Activated naive CD8-positive, alpha-beta T cell treated with anti-CD3 and anti-CD28 coated beads, Interleukin-2, amount 50 U/mL, for 24 hours (primary cell): ENCODE results near the gene PCDHGA9.
"Not testable (repeated sequence)": the region's sequence is repeated elsewhere in the genome, so short reads cannot be mapped to it uniquely, and the experiment has no call there.

ENCODE experiments used
- ATAC-seq: fragments of 150-1000 bp; cut with Tn5 transposase; one replicate; pipeline ENCODE4 v1.10.0; 2021
- DNase-seq: peaks from one replicate; pipeline ENCODE4 v3.0.0; 2021
- H3K27ac Mint-ChIP-seq: one replicate; pipeline ENCODE4 v1.8.0; 2021; ENCODE audit warnings: mild to moderate bottlenecking, mixed read lengths
- H3K27me3 Mint-ChIP-seq: one replicate; pipeline ENCODE4 v1.8.0; 2021; ENCODE audit warnings: mixed read lengths
- H3K36me3 Mint-ChIP-seq: one replicate; pipeline ENCODE4 v1.8.0; 2021; ENCODE audit warnings: low read depth, mixed read lengths
- H3K4me1 Mint-ChIP-seq: one replicate; pipeline ENCODE4 v1.8.0; 2021; ENCODE audit warnings: mixed read lengths
- H3K4me3 Mint-ChIP-seq: one replicate; pipeline ENCODE4 v1.8.0; 2021; ENCODE audit warnings: mild to moderate bottlenecking, moderate library complexity, mixed read lengths
- H3K9me3 Mint-ChIP-seq: one replicate; pipeline ENCODE4 v1.8.0; 2021; ENCODE audit warnings: mixed read lengths

PCDHGA9 gene

DNA sequence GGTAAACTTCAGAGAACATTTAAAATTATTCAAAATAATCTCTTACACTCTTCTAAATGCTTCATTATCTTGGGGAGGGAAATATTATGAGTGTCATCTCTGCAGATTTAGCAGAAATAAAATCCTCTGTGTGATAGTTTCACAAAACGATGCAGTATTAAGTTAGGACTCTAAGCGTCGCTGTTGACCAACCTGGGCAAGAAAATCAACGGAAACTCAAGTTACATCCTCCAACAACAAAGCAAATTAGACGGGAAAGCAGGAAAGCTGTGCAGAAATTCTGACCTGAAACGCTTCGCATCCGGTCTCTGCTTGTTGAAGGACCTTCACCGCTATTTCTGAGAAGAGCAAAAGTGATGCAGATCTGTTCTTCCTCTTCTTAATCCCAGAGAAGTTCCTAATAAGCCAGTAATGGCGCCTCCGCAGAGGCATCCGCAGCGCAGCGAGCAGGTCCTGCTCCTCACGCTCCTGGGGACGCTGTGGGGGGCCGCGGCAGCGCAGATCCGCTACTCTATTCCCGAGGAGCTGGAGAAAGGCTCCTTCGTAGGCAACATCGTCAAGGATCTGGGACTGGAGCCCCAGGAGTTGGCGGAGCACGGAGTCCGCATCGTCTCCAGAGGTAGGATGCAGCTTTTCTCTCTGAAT is 28.8 kb upstream of the PCDHGA9 start, which contains the start of gene PCDHGA6:
Gene PCDHGA6, plus strand, starts transcription at position 219 of the 645 bp plus-strand sequence. Its CDS starts 193 bp downstream, at position 412.
- peaks cover 48% of the 10 kb centered on the region for H3K9me3 Mint-ChIP-seq
- no peak for DNase-seq
- no peak within 1 kb of the TSS for H3K4me3 Mint-ChIP-seq

DNA sequence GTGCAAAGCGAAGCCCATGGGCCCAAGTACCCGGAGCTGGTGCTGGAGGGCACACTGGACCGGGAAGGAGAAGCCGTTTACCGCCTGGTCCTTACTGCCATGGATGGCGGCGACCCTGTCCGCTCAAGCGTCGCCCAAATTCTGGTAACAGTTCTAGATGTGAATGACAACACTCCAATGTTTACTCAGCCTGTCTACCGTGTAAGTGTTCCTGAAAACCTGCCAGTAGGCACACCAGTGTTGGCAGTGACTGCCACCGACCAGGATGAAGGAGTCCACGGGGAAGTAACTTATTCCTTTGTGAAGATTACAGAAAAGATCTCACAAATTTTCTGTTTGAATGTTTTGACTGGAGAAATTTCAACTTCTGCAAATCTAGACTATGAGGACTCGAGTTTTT is 28.0 kb upstream of the PCDHGA9 start:
- Mint-ChIP-seq H3K27ac (no peak overlapping the region), H3K36me3 (peaks cover 33% of the 10 kb centered on the region), H3K4me3 (no peak overlapping the region), H3K4me1 (peaks cover 2% of the 10 kb centered on the region), H3K27me3 (peaks cover 66% of the 10 kb centered on the region), H3K9me3 (peaks cover 53% of the 10 kb centered on the region)
- DNase-seq = no peak
- no peak for ATAC-seq

More for the DNA sequence above, 28.8 kb upstream of the PCDHGA9 start, which contains the start of gene PCDHGA6:
- H3K27ac Mint-ChIP-seq = no peak within 1 kb of the TSS
- ATAC-seq = no peak
- peaks cover 33% of the 10 kb centered on the region for H3K36me3 Mint-ChIP-seq
- peaks cover 65% of the 10 kb centered on the region for H3K27me3 Mint-ChIP-seq
- H3K4me1 Mint-ChIP-seq = peaks cover 2% of the 10 kb centered on the region

DNA sequence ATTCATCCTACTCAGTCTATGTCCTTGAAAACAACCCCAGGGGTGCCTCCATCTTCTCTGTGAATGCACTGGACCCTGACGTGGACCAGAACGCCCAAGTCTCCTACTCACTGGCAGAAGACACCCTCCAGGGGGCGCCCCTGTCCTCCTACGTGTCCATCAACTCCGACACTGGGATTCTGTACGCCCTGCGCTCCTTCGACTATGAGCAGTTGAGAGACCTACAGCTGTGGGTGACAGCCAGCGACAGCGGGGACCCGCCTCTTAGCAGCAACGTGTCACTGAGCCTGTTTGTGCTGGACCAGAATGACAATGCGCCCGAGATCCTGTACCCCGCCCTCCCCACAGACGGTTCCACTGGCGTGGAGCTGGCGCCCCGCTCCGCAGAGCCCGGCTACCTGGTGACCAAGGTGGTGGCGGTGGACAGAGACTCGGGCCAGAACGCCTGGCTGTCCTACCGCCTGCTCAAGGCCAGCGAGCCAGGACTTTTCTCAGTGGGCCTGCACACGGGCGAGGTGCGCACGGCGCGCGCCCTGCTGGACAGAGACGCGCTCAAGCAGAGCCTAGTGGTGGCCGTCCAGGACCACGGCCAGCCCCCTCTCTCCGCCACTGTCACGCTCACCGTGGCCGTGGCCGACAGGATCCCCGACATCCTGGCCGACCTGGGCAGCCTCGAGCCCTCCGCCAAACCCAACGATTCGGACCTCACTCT is 27.0 kb upstream of the PCDHGA9 start:
- not testable (repeated sequence) for H3K4me3 Mint-ChIP-seq, H3K4me1 Mint-ChIP-seq, ATAC-seq, DNase-seq, H3K27ac Mint-ChIP-seq
- Mint-ChIP-seq H3K9me3 (peaks cover 52% of the 10 kb centered on the region), H3K36me3 (peaks cover 33% of the 10 kb centered on the region), H3K27me3 (peaks cover 63% of the 10 kb centered on the region)

DNA sequence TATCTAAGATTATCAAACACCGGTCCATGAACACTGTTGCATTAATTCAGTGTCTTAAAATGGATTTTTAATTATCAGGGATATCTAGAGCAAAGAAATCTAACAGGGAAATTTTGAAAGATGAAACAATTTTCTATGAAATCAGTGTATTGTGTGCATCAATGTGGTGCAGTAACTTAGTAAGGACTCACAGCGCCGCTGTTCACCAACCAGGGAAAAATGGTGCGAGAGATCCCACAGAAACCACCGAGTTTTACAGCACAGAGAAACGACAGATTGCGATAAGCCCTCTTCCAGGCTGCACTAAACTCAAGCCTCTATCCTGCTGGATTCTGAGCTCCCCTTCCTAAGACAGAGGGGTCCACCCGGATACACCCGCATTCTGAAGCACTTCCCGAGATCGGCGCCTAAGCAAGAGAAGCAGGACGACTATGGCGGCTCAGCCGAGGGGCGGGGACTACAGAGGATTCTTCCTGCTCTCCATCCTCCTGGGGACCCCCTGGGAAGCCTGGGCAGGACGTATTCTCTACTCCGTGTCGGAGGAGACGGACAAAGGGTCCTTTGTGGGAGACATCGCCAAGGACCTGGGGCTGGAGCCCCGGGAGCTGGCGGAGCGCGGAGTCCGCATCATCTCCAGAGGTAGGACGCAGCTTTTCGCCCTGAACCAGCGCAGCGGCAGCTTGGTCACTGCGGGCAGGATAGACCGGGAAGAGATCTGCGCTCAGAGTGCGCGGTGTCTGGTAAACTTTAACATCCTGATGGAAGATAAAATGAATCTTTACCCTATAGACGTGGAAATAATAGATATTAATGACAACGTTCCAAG is 19.9 kb upstream of the PCDHGA9 start, which contains the start of gene PCDHGA7:
Gene PCDHGA7, plus strand, starts transcription at position 274 of the 826 bp plus-strand sequence. Its CDS starts 158 bp downstream, at position 432.
- Mint-ChIP-seq H3K27me3 (peaks cover 69% of the 10 kb centered on the region), H3K27ac (no peak within 1 kb of the TSS), H3K4me1 (no peaks in the 10 kb centered on the region), H3K4me3 (peak within 1 kb of the TSS; percentile 55), H3K36me3 (peaks cover 18% of the 10 kb centered on the region), H3K9me3 (peaks cover 54% of the 10 kb centered on the region)
- no peak for ATAC-seq
- DNase-seq = no peak

DNA sequence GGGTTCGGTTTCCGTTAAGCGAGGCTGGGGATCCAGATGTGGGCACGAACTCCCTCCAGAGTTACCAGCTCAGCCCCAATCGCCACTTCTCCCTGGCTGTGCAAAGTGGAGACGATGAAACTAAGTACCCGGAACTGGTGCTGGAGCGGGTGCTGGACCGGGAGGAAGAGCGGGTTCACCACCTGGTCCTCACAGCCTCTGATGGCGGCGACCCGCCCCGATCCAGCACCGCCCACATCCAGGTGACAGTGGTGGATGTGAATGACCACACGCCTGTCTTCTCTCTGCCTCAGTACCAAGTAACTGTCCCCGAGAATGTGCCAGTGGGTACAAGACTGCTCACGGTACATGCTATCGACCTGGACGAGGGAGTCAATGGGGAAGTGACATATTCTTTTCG is 19.2 kb upstream of the PCDHGA9 start:
- no peak overlapping the region for H3K27ac Mint-ChIP-seq
- H3K4me3 Mint-ChIP-seq = no peak overlapping the region
- H3K9me3 Mint-ChIP-seq = peaks cover 55% of the 10 kb centered on the region

DNA sequence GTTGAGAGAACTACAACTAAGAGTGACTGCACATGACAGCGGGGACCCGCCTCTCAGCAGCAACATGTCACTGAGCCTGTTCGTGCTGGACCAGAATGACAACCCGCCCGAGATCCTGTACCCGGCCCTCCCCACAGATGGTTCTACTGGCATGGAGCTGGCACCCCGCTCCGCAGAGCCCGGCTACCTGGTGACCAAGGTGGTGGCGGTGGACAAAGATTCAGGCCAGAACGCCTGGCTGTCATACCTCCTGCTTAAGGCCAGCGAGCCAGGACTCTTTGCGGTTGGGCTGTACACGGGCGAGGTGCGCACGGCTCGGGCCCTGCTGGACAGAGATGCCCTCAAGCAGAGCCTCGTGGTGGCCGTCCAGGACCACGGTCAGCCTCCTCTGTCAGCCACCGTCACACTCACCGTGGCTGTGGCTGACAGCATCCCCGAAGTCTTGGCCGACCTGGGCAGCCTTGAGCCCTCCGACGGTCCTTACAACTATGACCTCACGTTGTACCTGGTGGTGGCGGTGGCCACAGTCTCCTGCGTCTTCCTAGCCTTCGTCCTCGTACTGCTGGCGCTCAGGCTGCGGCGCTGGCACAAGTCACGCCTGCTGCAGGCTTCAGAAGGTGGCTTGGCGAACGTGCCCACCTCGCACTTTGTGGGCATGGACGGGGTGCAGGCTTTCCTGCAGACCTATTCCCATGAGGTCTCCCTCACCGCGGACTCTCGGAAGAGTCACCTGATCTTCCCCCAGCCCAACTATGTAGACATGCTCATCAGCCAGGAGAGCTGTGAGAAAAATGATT is 17.9 kb upstream of the PCDHGA9 start:
- Mint-ChIP-seq H3K4me1 (no peaks in the 10 kb centered on the region), H3K4me3 (no peak overlapping the region), H3K9me3 (peaks cover 52% of the 10 kb centered on the region), H3K36me3 (peaks cover 24% of the 10 kb centered on the region), H3K27ac (no peak overlapping the region), H3K27me3 (peaks cover 73% of the 10 kb centered on the region)
- DNase-seq = no peak
- no peak for ATAC-seq

More for the DNA sequence above, 19.2 kb upstream of the PCDHGA9 start:
- ATAC-seq = no peak
- no peak for DNase-seq
- Mint-ChIP-seq H3K36me3 (peaks cover 20% of the 10 kb centered on the region), H3K27me3 (peaks cover 72% of the 10 kb centered on the region), H3K4me1 (no peaks in the 10 kb centered on the region)

DNA sequence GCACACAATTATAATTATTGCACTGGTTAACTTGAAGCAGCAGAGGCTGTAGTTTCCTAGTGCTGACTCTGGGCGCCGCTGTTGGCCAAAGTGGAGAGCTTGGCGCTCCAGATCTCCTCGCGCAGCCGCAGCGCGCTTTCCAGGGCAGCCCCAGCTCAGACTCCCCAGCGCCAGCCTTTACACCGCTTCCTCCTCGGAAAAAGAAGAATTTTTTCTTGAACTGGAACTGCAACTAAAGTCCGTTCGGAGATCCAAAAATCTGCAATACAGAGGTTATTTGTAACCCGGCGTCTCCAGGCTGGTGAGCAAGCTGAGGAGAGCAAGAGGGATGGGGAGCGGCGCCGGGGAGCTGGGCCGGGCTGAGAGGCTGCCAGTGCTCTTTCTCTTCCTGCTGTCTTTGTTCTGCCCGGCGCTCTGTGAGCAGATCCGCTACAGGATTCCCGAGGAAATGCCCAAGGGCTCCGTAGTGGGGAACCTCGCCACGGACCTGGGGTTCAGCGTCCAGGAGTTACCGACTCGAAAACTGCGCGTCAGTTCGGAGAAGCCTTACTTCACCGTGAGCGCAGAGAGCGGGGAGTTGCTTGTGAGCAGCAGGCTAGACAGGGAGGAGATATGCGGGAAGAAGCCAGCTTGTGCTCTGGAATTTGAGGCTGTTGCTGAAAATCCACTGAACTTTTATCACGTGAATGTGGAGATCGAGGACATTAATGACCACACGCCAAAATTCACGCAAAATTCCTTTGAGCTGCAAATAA is 14.8 kb upstream of the PCDHGA9 start, which contains the start of gene PCDHGB4:
Gene PCDHGB4, plus strand, starts transcription at position 142 of the 755 bp plus-strand sequence. Its CDS starts 187 bp downstream, at position 329.
- H3K4me1 Mint-ChIP-seq, DNase-seq, H3K27ac Mint-ChIP-seq, H3K4me3 Mint-ChIP-seq, ATAC-seq: not testable (repeated sequence)
- peaks cover 23% of the 10 kb centered on the region for H3K36me3 Mint-ChIP-seq
- peaks cover 54% of the 10 kb centered on the region for H3K9me3 Mint-ChIP-seq
- peaks cover 71% of the 10 kb centered on the region for H3K27me3 Mint-ChIP-seq

DNA sequence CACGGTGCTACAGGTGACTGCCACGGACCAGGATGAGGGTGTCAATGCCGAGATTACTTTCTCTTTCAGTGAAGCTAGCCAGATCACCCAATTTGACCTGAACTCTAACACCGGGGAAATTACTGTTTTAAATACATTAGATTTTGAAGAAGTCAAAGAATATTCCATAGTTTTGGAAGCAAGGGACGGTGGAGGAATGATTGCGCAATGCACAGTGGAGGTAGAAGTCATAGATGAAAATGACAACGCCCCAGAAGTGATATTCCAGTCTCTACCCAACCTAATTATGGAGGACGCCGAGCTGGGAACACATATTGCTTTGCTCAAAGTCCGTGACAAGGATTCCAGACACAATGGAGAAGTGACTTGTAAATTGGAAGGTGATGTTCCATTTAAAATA is 13.9 kb upstream of the PCDHGA9 start:
- Mint-ChIP-seq H3K4me1 (no peaks in the 10 kb centered on the region), H3K27me3 (peaks cover 71% of the 10 kb centered on the region), H3K27ac (no peak overlapping the region), H3K4me3 (no peak overlapping the region), H3K9me3 (peaks cover 53% of the 10 kb centered on the region), H3K36me3 (peaks cover 24% of the 10 kb centered on the region)
- DNase-seq (no peak), ATAC-seq (no peak)

DNA sequence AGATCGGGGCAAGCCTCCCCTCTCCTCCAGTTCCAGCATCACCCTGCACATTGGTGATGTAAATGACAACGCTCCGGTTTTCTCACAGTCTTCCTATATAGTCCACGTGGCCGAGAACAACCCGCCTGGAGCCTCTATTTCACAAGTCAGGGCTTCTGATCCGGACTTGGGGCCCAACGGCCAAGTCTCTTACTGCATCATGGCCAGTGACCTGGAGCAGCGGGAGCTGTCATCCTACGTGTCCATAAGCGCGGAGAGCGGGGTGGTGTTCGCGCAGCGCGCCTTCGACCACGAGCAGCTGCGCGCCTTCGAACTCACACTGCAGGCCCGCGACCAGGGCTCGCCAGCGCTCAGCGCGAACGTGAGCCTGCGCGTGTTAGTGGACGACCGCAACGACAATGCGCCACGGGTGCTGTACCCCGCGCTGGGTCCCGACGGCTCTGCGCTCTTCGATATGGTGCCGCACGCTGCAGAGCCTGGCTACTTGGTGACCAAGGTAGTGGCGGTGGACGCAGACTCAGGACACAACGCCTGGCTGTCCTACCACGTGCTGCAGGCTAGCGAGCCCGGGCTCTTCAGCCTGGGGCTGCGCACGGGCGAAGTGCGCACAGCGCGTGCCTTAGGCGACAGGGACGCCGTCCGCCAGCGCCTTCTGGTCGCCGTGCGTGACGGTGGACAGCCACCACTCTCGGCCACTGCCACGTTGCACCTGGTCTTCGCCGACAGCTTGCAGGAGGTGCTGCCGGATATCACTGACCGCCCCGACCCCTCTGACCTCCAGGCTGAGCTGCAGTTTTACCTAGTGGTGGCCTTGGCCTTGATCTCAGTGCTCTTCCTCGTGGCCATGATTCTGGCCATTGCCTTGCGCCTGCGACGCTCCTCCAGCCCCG is 13.2 kb upstream of the PCDHGA9 start:
- Mint-ChIP-seq H3K27me3 (peaks cover 72% of the 10 kb centered on the region), H3K9me3 (peaks cover 52% of the 10 kb centered on the region), H3K4me1 (no peaks in the 10 kb centered on the region)

DNA sequence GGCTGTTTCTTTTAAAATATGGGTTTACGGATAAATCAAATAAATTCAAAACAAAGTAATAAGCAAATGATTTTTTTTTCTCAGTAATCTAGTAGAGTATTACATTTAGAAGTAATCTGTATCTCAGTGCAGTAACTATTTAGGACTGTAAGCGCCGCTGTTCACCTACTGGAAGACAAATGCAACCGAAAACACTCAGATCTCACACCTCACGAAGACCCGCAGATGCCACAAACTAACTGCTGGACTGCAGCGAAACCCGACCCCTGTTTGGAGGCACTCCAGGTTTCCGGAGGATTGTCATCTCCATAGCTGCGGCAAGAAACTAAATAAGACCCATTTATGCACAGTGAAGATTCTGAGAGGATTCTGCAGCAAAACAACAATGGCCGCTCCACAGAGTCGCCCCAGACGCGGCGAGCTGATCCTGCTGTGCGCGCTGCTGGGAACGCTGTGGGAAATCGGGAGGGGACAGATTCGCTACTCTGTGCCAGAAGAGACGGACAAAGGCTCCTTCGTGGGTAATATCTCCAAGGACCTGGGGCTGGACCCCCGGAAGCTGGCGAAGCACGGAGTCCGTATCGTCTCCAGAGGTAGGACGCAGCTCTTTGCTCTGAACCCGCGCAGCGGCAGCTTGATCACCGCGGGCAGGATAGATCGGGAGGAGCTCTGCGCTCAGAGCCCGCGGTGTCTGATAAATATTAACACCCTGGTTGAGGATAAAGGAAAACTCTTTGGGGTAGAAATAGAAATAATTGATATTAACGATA is 10.0 kb upstream of the PCDHGA9 start, which contains the start of gene PCDHGA8:
Gene PCDHGA8, plus strand, starts transcription at position 205 of the 770 bp plus-strand sequence. Its CDS starts 181 bp downstream, at position 386.
- Mint-ChIP-seq H3K4me1 (no peaks in the 10 kb centered on the region), H3K27ac (no peak within 1 kb of the TSS), H3K9me3 (peaks cover 41% of the 10 kb centered on the region), H3K4me3 (no peak within 1 kb of the TSS), H3K27me3 (peaks cover 69% of the 10 kb centered on the region), H3K36me3 (peaks cover 22% of the 10 kb centered on the region)
- DNase-seq = no peak
- ATAC-seq = no peak

More for the DNA sequence above, 13.2 kb upstream of the PCDHGA9 start:
- ATAC-seq (no peak), DNase-seq (no peak)
- H3K27ac Mint-ChIP-seq = no peak overlapping the region
- peaks cover 23% of the 10 kb centered on the region for H3K36me3 Mint-ChIP-seq
- no peak overlapping the region for H3K4me3 Mint-ChIP-seq

DNA sequence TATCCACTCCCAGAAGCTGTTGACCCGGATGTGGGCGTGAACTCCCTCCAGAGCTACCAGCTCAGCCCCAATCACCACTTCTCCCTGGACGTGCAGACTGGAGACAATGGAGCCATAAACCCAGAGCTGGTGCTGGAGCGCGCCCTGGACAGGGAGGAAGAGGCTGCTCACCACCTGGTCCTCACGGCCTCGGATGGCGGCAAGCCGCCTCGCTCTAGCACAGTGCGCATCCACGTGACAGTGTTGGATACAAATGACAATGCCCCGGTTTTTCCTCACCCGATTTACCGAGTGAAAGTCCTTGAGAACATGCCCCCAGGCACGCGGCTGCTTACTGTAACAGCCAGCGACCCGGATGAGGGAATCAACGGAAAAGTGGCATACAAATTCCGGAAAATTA is 9.3 kb upstream of the PCDHGA9 start:
- DNase-seq (no peak), ATAC-seq (no peak)
- Mint-ChIP-seq H3K36me3 (peaks cover 20% of the 10 kb centered on the region), H3K27ac (no peak overlapping the region), H3K4me1 (no peaks in the 10 kb centered on the region), H3K27me3 (peaks cover 69% of the 10 kb centered on the region), H3K4me3 (no peak overlapping the region), H3K9me3 (peaks cover 41% of the 10 kb centered on the region)
